ENCODE results near the gene ZNF662. TPM values are rescaled to one million over a fixed set of nuclear protein-coding genes. Genes with fewer than 3 reads are reported as not detected.

Gene ZNF662
- total and polyA plus RNA-seq, 9 of the 15 experiments (the other 6 are each of a cell fraction or from before 2014, with no cell fraction given): 0.07 to 0.55 (median 0.27) TPM

DNA sequence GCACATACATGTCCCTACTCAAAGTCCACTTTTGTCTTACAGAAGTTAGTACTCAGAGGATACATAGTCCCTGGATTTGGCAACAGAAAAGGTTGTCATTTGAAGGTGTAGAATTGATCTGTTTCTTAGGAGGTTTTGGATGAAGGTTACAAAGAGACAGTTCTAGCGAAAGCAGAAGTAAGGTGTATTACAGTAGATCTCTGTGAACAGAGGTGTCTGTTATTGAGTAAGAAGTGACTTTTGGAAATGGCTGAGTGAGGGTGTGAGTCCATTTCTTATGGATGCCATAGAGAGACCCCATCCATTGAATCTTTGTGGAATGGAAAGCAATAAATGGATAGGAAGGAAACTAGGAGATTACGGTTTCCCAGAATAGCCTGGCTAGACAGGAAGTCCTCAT lies 5.6 kb downstream of the ZNF662 start:
- H3K36me3 ChIP-seq (ENCODE audit: control insufficient read depth, insufficient read depth, low read length): no peaks in the 10 kb centered on the region
- FAIRE-seq (no peak), ATAC-seq (no peak), DNase-seq (ENCODE audit: extremely low read depth in 1 of 4, low spot score in 3 of 4) (no peak)
- no TSS peak for BruUV-seq (replicated peaks)
- H2AFZ ChIP-seq (ENCODE audit: low read depth, low read length): no peak overlapping the region
- no peaks in the 10 kb centered on the region for H3K9me1 ChIP-seq (ENCODE audit: control insufficient read depth, insufficient read depth, low read length)
- H3K9me3 ChIP-seq (replicated peaks; ENCODE audit: control insufficient read depth, insufficient read depth, low read depth, low read length): peaks cover 9% of the 10 kb centered on the region
- WGBS (ENCODE audit: insufficient coverage, low coverage, missing lambda C conversion rate): 5% methylated on average over 2 of the region's 2 CpGs
- peaks cover 0 to 6% of the 10 kb centered on the region in 2 experiments; a peak in 1 of 5 replicates for H3K4me1 ChIP-seq (replicated peaks in 1 of 2; ENCODE audit: control insufficient read depth in 2 of 2, insufficient read depth in 2 of 2, low read length in 2 of 2)
- ChIA-PET POLR2A (interaction anchor here (0.6 kb wide), 1 partner anchor 14 kb away, joined by 3 read pairs; no protein-coding TSS in a partner anchor), CTCF (ENCODE audit: low intra/inter-chr PET ratio) (no interaction called here)
- no peak overlapping the region for H3K9ac ChIP-seq (ENCODE audit: insufficient read depth in 1 of 2, low read depth in 2 of 2, low read length in 2 of 2)
- intact Hi-C loops (cut with micrococcal nuclease) (no loop called here), in situ Hi-C loops (cut with MboI) (no loop called here)
- TF ChIP-seq FOXJ2 (tag; IDR thresholded peaks at IDR 0.05) (no peak), ZNF583 (CRISPR knock-in tag; IDR thresholded peaks at IDR 0.05) (no peak), MECOM (CRISPR knock-in tag; IDR thresholded peaks at IDR 0.05) (no peak)
- TF ChIP-seq, protein P1, sequence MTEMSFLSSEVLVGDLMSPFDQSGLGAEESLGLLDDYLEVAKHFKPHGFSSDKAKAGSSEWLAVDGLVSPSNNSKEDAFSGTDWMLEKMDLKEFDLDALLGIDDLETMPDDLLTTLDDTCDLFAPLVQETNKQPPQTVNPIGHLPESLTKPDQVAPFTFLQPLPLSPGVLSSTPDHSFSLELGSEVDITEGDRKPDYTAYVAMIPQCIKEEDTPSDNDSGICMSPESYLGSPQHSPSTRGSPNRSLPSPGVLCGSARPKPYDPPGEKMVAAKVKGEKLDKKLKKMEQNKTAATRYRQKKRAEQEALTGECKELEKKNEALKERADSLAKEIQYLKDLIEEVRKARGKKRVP (CRISPR knock-in tag; IDR thresholded peaks at IDR 0.05): no peak
- H4K20me1 ChIP-seq (replicated peaks; ENCODE audit: control insufficient read depth, insufficient read depth, low read length): 0 out of 2 replicates have a peak, but pooled peaks cover 4% of the 10 kb centered on the region
- H3K4me3 ChIP-seq: no peak overlapping the region
- peaks cover 15 to 18% of the 10 kb centered on the region in 2 experiments for H3K27me3 ChIP-seq (ENCODE audit: control insufficient read depth in 2 of 2, insufficient read depth in 2 of 2, low read length in 2 of 2)
- H3K79me2 ChIP-seq (ENCODE audit: control insufficient read depth, insufficient read depth, low read length): no peaks in the 10 kb centered on the region
- H3K4me2 ChIP-seq (ENCODE audit: insufficient read depth, low read length): no peak overlapping the region
- H3K27ac ChIP-seq (ENCODE audit: extremely low read depth, low read depth, low read length): no peak overlapping the region

Measured in K562 (cell line).